ENCODE data around the gene AKAP13. TPM values are rescaled to one million over a fixed set of nuclear protein-coding genes. Genes with fewer than 3 reads are reported as not detected.

The AKAP13 gene
- total RNA-seq, 1 donor = 346 TPM

DNA sequence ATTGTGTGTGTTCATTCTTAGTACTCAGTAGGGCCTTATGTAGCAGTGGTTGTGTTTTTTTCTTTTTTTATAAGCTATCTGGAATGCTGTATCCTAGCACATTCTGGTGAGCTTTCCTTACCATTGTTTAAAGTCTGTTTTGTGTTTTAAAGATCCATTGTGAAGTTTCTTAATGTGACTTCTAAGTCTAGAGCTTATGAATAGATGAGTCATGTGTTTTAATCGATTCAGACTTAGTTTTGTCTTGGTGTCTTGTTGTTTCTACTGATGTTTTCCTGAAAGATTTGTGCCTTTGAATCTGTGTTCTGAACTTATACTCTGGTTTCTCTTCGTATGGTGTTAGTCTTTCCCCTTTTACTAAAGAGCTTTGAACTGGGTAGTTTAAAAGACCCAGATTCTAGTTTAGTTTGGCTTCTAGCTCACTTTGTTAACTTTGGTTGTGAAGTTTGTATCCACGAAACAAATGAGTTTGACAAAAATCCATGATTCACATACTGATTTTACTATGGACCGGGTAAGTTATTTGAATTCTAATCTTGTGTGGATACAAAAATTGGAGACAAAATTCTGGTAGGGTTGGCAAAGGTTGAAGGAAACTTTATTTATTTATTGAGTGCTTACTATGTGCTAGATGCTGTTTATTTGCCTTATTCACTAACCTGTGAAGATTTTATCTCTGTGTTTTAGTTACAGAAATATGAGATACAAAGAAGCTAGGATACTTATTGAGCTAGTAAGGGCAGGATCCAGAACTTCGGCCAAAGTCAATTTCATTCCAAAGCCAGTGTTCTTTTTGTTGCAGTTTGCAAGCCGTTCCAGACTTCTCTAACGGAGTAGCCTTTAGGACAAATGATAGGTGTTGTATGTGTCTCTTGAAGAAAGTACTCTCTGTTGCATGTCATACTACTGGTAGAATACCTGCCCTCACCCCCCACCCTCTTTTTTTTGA lies 24.8 kb downstream of the AKAP13 start:
- H3K27me3 ChIP-seq (ENCODE audit: insufficient read depth, low read length) = no peaks in the 10 kb centered on the region
- no peak overlapping the region for H3K4me3 ChIP-seq (ENCODE audit: low read length)
- H3K9me3 ChIP-seq (ENCODE audit: low read depth, low read length) = no peaks in the 10 kb centered on the region
- H3K4me1 ChIP-seq (ENCODE audit: insufficient read depth, low read length) = peaks cover 48% of the 10 kb centered on the region

GRCh38 chr15:85406916-85407315 lies 26.5 kb downstream of the AKAP13 start:
- Histone ChIP-seq H3K4me1 (ENCODE audit: insufficient read depth, low read length) (peaks cover 46% of the 10 kb centered on the region), H3K27me3 (ENCODE audit: insufficient read depth, low read length) (no peaks in the 10 kb centered on the region), H3K9me3 (ENCODE audit: low read depth, low read length) (no peaks in the 10 kb centered on the region), H3K4me3 (ENCODE audit: low read length) (no peak overlapping the region)

DNA sequence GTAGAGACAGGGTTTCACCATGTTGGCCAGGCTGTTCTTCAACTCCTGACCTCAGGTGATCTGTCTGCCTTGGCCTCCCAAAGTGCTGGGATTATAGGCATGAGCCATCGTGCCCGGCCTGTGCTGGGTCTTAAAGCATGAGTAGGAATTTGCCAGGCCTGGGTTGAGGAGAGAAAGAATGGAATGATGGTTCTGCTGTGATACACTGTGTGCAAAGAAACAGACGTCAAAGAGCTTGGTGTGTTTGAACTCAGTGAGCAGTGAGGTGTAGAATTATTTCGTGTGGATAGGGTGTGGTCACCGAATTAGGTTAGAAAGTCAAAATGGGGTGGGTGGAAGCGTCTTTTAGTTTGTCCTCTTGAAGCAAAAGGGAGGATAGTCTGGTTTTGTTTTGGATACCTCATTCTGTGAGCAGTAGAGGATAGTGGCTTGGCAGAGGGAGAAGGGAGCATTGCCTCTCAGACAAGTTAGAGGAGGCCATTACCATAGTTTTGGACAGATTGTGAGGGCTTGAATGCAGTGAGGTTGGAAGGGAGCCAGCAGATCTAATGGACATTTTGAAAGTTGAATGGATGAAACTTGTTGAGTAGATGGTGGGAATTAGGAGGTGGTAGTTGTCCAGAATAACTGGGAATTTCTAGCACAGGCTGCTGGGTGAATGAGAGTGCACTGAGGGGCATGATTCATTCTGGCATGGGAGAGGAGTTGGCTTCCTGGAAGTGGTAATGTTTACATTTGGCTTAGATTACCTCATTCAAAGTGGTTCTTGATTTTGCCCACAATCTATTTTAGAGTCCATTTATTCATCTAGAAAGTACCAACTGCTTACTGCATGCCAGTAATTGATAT lies 27.2 kb downstream of the AKAP13 start:
- Histone ChIP-seq H3K4me1 (ENCODE audit: insufficient read depth, low read length) (peaks cover 39% of the 10 kb centered on the region), H3K4me3 (ENCODE audit: low read length) (no peak overlapping the region), H3K9me3 (ENCODE audit: low read depth, low read length) (no peaks in the 10 kb centered on the region), H3K27me3 (ENCODE audit: insufficient read depth, low read length) (no peaks in the 10 kb centered on the region)

DNA sequence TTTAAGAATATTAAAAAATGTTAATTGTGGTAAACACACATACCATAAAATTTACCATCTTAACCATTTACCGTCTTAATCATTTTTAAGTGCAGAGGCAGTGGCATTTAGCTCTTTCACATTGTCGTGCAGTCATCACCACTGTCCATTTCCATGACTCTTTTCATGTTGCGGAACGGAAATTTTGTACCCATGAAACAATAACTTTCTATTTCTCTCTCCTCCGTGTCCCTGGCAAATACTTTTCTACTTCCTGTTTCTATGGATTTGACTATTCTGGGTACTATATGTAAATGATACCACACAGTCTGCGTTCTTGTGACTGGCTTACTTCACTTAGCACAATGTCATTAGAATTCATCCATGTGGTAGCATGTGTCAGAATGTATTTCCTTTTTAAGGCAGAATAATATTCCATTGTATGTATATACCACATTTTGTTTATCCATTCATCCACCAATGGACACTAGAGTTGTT lies 27.9 kb downstream of the AKAP13 start:
- H3K9me3 ChIP-seq (ENCODE audit: low read depth, low read length) = no peaks in the 10 kb centered on the region
- no peak overlapping the region for H3K4me3 ChIP-seq (ENCODE audit: low read length)
- H3K4me1 ChIP-seq (ENCODE audit: insufficient read depth, low read length) = peaks cover 42% of the 10 kb centered on the region
- H3K27me3 ChIP-seq (ENCODE audit: insufficient read depth, low read length) = no peaks in the 10 kb centered on the region

DNA sequence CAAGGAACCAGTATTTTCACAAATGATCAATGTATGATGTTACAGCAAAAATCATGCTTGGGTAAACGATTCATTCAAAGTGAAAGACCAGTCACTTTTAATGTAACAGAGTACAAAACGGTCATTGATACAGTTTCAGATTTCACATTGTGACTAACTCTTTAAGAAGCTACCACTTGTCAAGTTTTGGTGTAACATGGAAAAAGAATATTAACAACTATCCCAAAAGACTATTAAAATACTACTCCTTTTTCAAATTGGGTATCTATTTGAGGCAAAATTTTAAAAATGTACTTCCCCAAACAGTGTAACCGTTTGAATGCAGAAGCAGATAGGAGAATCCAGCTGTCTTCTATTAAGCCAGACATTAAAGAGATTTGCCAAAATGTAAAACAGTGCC lies 31.7 kb downstream of the AKAP13 start:
- Histone ChIP-seq H3K9me3 (ENCODE audit: low read depth, low read length) (no peaks in the 10 kb centered on the region), H3K4me1 (ENCODE audit: insufficient read depth, low read length) (peaks cover 33% of the 10 kb centered on the region), H3K27me3 (ENCODE audit: insufficient read depth, low read length) (no peaks in the 10 kb centered on the region), H3K4me3 (ENCODE audit: low read length) (no peak overlapping the region)

DNA sequence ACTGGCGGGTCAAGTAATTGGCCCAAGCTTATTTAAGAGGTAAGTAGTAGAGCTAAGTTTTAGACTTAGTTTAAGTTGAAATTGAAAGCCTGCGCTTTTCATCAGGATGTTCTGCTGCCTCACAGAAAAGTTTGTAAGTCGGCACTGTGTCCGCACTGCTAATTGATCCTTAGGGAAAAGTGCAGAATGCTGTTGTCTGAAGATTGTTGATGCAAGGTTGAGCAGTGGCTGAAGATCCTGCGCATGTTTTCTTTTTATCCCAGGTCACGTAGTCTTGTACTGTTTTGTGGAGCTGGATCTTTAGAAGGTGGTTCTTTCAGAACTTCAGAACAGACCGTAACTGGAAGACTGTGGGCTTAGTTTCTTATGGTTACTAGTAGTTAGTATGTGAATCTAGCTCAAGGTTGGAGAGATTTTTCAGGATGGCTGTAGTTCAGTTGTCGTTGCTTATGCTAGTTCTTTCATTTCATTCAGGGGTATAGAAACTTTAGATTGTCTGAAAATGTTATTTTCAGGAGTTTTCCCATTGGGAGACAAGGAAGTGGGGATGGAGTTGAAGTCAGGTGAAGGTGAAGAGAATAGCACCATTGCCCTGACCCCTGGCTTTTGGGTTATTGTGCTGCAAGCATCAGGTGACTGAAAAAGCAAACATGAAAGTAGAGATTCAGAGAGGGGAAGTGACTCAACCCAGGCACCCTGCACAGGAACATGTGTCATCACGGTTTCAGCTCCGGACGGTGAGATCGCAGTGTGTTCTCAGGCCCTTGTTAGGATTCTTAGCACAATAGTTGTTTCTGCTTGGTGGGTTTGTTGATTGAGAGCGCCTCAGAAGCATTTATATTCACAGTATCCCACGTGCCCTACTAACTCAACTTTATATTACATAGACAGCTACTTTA lies 32.8 kb downstream of the AKAP13 start:
- no peak overlapping the region for H3K4me3 ChIP-seq (ENCODE audit: low read length)
- H3K9me3 ChIP-seq (ENCODE audit: low read depth, low read length) = no peaks in the 10 kb centered on the region
- H3K27me3 ChIP-seq (ENCODE audit: insufficient read depth, low read length) = no peaks in the 10 kb centered on the region
- peaks cover 22% of the 10 kb centered on the region for H3K4me1 ChIP-seq (ENCODE audit: insufficient read depth, low read length)

GRCh38 chr15:85414037-85414436 lies 33.6 kb downstream of the AKAP13 start:
- Histone ChIP-seq H3K9me3 (ENCODE audit: low read depth, low read length) (no peaks in the 10 kb centered on the region), H3K4me3 (ENCODE audit: low read length) (no peak overlapping the region), H3K27me3 (ENCODE audit: insufficient read depth, low read length) (no peaks in the 10 kb centered on the region), H3K4me1 (ENCODE audit: insufficient read depth, low read length) (peaks cover 16% of the 10 kb centered on the region)

GRCh38 chr15:85414495-85414894 lies 34.1 kb downstream of the AKAP13 start:
- H3K9me3 ChIP-seq (ENCODE audit: low read depth, low read length) = no peaks in the 10 kb centered on the region
- H3K4me3 ChIP-seq (ENCODE audit: low read length) = no peak overlapping the region
- peaks cover 16% of the 10 kb centered on the region for H3K4me1 ChIP-seq (ENCODE audit: insufficient read depth, low read length)
- H3K27me3 ChIP-seq (ENCODE audit: insufficient read depth, low read length) = no peaks in the 10 kb centered on the region

DNA sequence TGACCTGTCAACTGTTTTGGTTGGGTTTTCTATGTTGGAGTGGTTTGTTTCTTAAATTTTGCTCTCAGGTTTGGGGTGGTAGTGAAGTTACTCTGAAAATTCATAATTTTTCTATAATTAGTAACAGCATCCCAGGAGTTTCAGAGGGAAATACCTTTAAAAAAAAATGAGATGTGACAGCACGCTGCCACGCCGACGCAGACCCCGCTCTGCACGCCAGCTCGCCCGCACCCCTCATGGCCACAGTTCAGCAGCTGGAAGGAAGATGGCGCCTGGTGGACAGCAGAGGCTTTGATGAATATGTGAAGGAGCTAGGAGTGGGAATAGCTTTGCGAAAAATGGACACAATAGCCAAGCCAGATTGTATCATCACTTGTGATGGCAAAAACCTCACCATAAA lies 34.6 kb downstream of the AKAP13 start:
- no peaks in the 10 kb centered on the region for H3K9me3 ChIP-seq (ENCODE audit: low read depth, low read length)
- no peak overlapping the region for H3K4me3 ChIP-seq (ENCODE audit: low read length)
- no peaks in the 10 kb centered on the region for H3K27me3 ChIP-seq (ENCODE audit: insufficient read depth, low read length)
- peaks cover 16% of the 10 kb centered on the region for H3K4me1 ChIP-seq (ENCODE audit: insufficient read depth, low read length)

- H3K4me1 ChIP-seq (ENCODE audit: insufficient read depth, low read length) = peaks cover 16% of the 10 kb centered on the region
- H3K27me3 ChIP-seq (ENCODE audit: insufficient read depth, low read length) = no peaks in the 10 kb centered on the region
- no peak overlapping the region for H3K4me3 ChIP-seq (ENCODE audit: low read length)
- H3K9me3 ChIP-seq (ENCODE audit: low read depth, low read length) = no peaks in the 10 kb centered on the region
Observed at GRCh38 chr15:85415783-85416182, 35.4 kb downstream of the AKAP13 start.

DNA sequence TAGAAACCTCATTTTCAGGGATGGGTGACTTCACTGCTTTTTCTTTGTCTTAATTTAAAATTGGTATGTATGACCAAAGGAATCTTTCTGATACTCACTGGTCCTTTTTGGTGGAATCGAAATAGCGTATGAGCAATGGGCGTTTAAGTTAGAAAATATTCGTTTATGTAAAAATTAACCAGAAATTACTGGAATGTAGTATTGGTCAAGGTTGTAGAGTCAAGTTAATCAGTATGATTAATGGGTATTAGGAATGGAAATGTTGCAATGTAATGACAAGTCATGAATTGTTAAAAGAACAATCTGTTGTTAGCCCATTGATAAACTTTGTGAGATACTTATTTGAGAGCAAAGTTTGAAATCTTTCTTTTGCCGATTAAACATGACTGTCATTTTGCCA lies 36.9 kb downstream of the AKAP13 start:
- no peak overlapping the region for H3K4me3 ChIP-seq (ENCODE audit: low read length)
- peaks cover 16% of the 10 kb centered on the region for H3K4me1 ChIP-seq (ENCODE audit: insufficient read depth, low read length)
- no peaks in the 10 kb centered on the region for H3K27me3 ChIP-seq (ENCODE audit: insufficient read depth, low read length)

GRCh38 chr15:85419161-85419560 lies 38.8 kb downstream of the AKAP13 start:
- Histone ChIP-seq H3K4me1 (ENCODE audit: insufficient read depth, low read length) (peaks cover under 1% of the 10 kb centered on the region), H3K9me3 (ENCODE audit: low read depth, low read length) (no peaks in the 10 kb centered on the region), H3K27me3 (ENCODE audit: insufficient read depth, low read length) (no peaks in the 10 kb centered on the region), H3K4me3 (ENCODE audit: low read length) (no peak overlapping the region)

More for the DNA sequence above, 36.9 kb downstream of the AKAP13 start:
- no peaks in the 10 kb centered on the region for H3K9me3 ChIP-seq (ENCODE audit: low read depth, low read length)

- no peaks in the 10 kb centered on the region for H3K27me3 ChIP-seq (ENCODE audit: insufficient read depth, low read length)
- no peaks in the 10 kb centered on the region for H3K4me1 ChIP-seq (ENCODE audit: insufficient read depth, low read length)
- H3K4me3 ChIP-seq (ENCODE audit: low read length) = no peak overlapping the region
- H3K9me3 ChIP-seq (ENCODE audit: low read depth, low read length) = no peaks in the 10 kb centered on the region
Observed at GRCh38 chr15:85421116-85421925, 40.9 kb downstream of the AKAP13 start.

- no peaks in the 10 kb centered on the region for H3K27me3 ChIP-seq (ENCODE audit: insufficient read depth, low read length)
- H3K9me3 ChIP-seq (ENCODE audit: low read depth, low read length) = no peaks in the 10 kb centered on the region
- H3K4me1 ChIP-seq (ENCODE audit: insufficient read depth, low read length) = no peaks in the 10 kb centered on the region
- H3K4me3 ChIP-seq (ENCODE audit: low read length) = no peak overlapping the region
Observed at GRCh38 chr15:85422607-85423006, 42.2 kb downstream of the AKAP13 start.
